ENCODE data around the gene KIRREL3.

DNA sequence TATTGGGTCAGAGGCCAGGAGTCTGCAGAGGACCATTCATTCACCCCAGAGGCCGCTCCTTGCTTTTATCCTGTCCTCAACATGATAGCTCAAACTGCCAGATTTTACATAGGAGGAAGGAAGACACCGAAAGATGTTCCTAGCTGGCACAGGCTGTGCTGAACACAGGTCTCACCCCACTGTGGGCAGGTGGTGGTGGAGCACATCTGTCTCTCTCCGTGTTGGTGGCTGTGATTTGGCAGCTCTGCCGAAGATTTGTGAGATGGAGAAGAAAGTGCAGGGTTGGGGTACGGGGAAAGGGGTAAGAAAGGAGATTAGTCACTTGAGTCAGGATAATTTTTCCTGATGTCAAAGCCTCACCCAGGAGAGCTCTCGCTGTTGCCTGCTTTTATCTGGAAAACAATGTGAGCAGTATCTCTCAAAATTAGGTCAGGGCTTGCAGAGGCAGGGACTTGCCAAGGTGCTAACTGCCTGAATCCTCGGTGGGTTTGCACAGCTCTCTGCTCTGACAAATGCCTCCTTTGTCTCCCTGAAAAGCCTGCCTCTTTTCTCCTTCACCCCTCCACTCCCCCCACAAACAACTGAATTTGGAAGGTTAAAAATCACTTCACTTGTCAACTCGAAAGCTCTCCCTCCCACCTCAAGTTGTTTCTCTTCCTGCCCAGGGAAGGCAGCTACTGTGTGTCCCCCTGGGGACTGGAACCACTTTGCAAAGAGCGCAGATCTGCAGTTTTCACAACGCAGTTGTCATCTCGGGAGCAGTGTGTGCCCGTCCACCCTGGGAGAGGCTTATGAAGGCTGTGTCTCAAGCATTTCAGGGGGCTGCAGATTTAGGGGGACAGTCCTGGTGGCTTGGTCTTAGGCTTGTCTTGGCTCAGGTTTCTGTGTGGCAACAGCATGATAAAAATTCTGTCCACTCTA, 345.4 kb downstream of the KIRREL3 start:
- TF ChIP-seq, protein P1, sequence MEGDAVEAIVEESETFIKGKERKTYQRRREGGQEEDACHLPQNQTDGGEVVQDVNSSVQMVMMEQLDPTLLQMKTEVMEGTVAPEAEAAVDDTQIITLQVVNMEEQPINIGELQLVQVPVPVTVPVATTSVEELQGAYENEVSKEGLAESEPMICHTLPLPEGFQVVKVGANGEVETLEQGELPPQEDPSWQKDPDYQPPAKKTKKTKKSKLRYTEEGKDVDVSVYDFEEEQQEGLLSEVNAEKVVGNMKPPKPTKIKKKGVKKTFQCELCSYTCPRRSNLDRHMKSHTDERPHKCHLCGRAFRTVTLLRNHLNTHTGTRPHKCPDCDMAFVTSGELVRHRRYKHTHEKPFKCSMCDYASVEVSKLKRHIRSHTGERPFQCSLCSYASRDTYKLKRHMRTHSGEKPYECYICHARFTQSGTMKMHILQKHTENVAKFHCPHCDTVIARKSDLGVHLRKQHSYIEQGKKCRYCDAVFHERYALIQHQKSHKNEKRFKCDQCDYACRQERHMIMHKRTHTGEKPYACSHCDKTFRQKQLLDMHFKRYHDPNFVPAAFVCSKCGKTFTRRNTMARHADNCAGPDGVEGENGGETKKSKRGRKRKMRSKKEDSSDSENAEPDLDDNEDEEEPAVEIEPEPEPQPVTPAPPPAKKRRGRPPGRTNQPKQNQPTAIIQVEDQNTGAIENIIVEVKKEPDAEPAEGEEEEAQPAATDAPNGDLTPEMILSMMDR (conservative IDR thresholded peaks at IDR 0.05; ENCODE audit: low read depth, low read length), result no peak
- TF ChIP-seq POLR2A (IDR thresholded peaks at IDR 0.05; ENCODE audit: low read depth, low read length) (no peak), MAFK (IDR thresholded peaks at IDR 0.05; ENCODE audit: low read depth, low read length) (no peak), RFX5 (IDR thresholded peaks at IDR 0.05; ENCODE audit: low read depth, low read length) (no peak), SMC3 (IDR thresholded peaks at IDR 0.05; ENCODE audit: low read depth, low read length) (no peak), MXI1 (IDR thresholded peaks at IDR 0.05; ENCODE audit: borderline replicate concordance, low read depth, low read length) (no peak), CHD1 (IDR thresholded peaks at IDR 0.05; ENCODE audit: low read depth, low read length) (no peak), RAD21 (IDR thresholded peaks at IDR 0.05; ENCODE audit: low read length) (no peak), BHLHE40 (IDR thresholded peaks at IDR 0.05; ENCODE audit: low read depth, low read length) (no peak)
- TF ChIP-seq, protein P2, sequence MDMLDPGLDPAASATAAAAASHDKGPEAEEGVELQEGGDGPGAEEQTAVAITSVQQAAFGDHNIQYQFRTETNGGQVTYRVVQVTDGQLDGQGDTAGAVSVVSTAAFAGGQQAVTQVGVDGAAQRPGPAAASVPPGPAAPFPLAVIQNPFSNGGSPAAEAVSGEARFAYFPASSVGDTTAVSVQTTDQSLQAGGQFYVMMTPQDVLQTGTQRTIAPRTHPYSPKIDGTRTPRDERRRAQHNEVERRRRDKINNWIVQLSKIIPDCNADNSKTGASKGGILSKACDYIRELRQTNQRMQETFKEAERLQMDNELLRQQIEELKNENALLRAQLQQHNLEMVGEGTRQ (IDR thresholded peaks at IDR 0.05; ENCODE audit: low read depth, low read length), result no peak
- TF ChIP-seq, protein P3, sequence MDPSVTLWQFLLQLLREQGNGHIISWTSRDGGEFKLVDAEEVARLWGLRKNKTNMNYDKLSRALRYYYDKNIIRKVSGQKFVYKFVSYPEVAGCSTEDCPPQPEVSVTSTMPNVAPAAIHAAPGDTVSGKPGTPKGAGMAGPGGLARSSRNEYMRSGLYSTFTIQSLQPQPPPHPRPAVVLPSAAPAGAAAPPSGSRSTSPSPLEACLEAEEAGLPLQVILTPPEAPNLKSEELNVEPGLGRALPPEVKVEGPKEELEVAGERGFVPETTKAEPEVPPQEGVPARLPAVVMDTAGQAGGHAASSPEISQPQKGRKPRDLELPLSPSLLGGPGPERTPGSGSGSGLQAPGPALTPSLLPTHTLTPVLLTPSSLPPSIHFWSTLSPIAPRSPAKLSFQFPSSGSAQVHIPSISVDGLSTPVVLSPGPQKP (IDR thresholded peaks at IDR 0.05; ENCODE audit: borderline replicate concordance, low read depth, low read length), result no peak

Measured in IMR-90 (cell line).